Endothelial cell (in vitro differentiated cells): ENCODE measurements around the gene AGPAT3. TPM values are rescaled to one million over a fixed set of nuclear protein-coding genes. Genes with fewer than 3 reads are reported as not detected.

Experiments used
- DNase-seq: peaks from one replicate; pipeline ENCODE4 v3.0.0; 2021; ENCODE audit warnings: low spot score
- H3K27ac Mint-ChIP-seq: one replicate; pipeline ENCODE4 v1.8.0; 2021; ENCODE audit warnings: mixed read lengths, inconsistent platforms; ENCODE audit not compliant: unreplicated experiment
- H3K27me3 Mint-ChIP-seq: one replicate; pipeline ENCODE4 v1.8.0; 2021; ENCODE audit warnings: mild to moderate bottlenecking, moderate library complexity, mixed read lengths, inconsistent platforms; ENCODE audit not compliant: unreplicated experiment
- H3K36me3 Mint-ChIP-seq: one replicate; pipeline ENCODE4 v1.8.0; 2021; ENCODE audit warnings: mild to moderate bottlenecking, low read depth, mixed read lengths, inconsistent platforms; ENCODE audit not compliant: unreplicated experiment
- H3K4me1 Mint-ChIP-seq: one replicate; pipeline ENCODE4 v1.8.0; 2021; ENCODE audit warnings: mild to moderate bottlenecking, mixed read lengths, inconsistent platforms; ENCODE audit not compliant: unreplicated experiment
- H3K4me3 Mint-ChIP-seq: one replicate; pipeline ENCODE4 v1.8.0; 2021; ENCODE audit warnings: mild to moderate bottlenecking, mixed read lengths, inconsistent platforms; ENCODE audit not compliant: unreplicated experiment
- H3K9me3 Mint-ChIP-seq: one replicate; pipeline ENCODE4 v1.8.0; 2021; ENCODE audit warnings: mixed read lengths, inconsistent platforms; ENCODE audit not compliant: unreplicated experiment
- total RNA-seq: library from RNA; stranded (reverse); fragmentation: NEBNext Ultra II Directional; extraction: Animal tissue kit (Norgen Biotek cat#: 25700); gene quantifications from one replicate; pipeline ENCODE4 v1.2.1, GENCODE V29; 2021; ENCODE audit not compliant: unreplicated experiment
- TF ChIP-seq, protein P1 (sequence below): fragments of 200-600 bp; sonication (generic); IDR thresholded peaks from one replicate; pipeline ENCODE4 v1.5.0; 2021; ENCODE audit warnings: antibody characterized with exemption; ENCODE audit not compliant: unreplicated experiment

The AGPAT3 gene
- total RNA-seq, 1 donor from 2014 or later: 22.6 TPM

DNA sequence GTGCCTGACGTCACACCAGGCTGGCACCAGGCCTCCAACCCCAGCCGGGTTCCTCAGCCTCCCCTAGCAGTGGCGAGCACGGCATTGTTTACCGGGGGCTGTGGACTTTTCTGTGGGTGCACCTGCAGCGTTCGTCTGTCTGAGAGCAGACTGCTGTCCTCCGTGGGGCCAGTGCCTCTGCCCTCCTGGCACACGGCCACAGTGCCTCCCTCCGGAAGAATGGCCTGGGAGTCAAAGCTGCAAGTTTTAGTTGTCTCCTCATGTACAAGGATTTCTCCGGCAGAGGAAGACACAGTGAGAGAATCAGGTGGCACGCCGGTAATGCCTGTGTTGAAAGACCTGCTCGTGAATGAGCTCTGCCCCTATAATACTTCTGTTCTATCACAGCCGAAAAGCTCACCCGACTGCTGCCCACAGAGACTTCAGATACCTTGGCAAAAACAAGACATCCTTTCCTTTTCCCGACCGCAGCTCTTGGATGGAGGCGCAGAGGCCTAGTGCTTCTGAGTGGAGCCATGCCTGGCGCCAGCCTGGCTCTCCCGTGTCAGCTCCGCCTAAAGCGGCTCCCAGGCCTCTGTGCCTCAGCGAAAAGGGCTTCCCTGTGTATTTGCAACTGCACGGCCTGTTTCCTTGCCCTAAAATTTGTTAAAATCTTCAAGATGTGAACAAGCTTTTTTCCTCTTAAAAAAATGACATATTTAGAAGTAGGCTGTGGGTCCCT is 71.4 kb downstream of the AGPAT3 start:
- H3K9me3 Mint-ChIP-seq: no peaks in the 10 kb centered on the region
- H3K4me3 Mint-ChIP-seq: no peak overlapping the region
- peaks cover 12% of the 10 kb centered on the region for H3K36me3 Mint-ChIP-seq
- DNase-seq: no peak
- H3K27me3 Mint-ChIP-seq: peaks cover 3% of the 10 kb centered on the region
- H3K27ac Mint-ChIP-seq: no peak overlapping the region
- no peaks in the 10 kb centered on the region for H3K4me1 Mint-ChIP-seq
- TF ChIP-seq, protein P1, sequence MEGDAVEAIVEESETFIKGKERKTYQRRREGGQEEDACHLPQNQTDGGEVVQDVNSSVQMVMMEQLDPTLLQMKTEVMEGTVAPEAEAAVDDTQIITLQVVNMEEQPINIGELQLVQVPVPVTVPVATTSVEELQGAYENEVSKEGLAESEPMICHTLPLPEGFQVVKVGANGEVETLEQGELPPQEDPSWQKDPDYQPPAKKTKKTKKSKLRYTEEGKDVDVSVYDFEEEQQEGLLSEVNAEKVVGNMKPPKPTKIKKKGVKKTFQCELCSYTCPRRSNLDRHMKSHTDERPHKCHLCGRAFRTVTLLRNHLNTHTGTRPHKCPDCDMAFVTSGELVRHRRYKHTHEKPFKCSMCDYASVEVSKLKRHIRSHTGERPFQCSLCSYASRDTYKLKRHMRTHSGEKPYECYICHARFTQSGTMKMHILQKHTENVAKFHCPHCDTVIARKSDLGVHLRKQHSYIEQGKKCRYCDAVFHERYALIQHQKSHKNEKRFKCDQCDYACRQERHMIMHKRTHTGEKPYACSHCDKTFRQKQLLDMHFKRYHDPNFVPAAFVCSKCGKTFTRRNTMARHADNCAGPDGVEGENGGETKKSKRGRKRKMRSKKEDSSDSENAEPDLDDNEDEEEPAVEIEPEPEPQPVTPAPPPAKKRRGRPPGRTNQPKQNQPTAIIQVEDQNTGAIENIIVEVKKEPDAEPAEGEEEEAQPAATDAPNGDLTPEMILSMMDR: no peak

DNA sequence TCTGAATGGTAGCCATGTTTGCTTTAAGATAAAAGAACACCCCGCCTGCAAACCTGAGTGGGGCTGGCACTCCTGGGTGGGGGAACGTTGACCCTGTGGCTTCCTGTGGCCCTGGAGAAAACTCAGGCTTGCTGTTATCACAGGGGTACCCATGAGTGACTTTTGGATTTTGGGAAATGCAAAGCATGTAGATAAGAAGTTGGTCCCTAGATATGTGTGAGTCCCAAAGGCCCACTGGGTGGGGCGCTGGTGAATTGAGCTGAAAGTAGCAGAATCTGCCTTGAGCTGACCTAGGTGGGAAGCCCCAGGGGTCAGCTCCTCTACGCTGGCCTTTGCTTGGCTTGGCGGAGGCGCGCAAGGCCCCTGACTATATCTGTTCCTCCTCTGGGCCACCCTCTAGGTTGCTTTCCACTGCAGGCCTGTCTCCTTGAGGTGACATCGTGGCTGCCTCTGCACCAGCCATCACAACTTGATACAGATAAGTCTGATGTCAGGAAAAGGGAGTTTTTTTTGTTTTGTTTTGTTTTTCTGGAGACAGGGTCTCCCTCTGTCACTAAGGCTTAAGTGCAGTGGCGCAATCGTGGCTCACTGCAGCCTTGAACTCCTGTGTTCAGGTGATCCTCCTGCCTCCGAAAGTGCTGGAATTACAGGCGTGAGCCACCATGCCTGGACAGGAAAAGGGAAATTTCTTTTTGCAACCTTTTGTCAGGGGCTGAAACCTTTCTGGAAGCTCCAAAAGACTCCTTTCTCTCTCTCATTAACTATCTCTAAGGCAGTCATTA is 72.2 kb downstream of the AGPAT3 start:
- no peak overlapping the region for H3K4me3 Mint-ChIP-seq
- no peaks in the 10 kb centered on the region for H3K4me1 Mint-ChIP-seq
- H3K27me3 Mint-ChIP-seq: peaks cover 3% of the 10 kb centered on the region
- no peak for DNase-seq
- TF ChIP-seq, protein P1: no peak
- H3K9me3 Mint-ChIP-seq: no peaks in the 10 kb centered on the region
- H3K36me3 Mint-ChIP-seq: peaks cover 7% of the 10 kb centered on the region
- no peak overlapping the region for H3K27ac Mint-ChIP-seq

DNA sequence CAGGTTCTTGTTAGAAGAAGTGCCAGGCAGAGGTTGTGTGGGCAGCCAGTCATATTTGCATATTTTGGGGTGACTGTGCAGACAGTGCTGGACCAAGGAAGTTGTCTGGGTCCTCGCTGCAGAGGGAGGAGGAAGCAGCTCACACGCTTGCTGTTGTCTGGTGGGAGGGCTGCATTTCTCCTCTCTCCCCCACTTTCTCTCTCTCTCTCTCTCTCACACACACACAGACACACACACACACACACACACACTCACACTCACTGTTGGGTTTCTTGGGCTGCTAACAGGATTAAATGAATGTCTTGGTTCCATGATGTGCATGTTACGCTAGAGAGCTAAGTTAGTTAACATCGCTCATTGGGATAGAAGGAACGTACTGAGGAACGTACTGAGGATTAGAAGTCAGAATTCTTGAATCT is 72.9 kb downstream of the AGPAT3 start:
- Mint-ChIP-seq H3K27ac (no peak overlapping the region), H3K36me3 (peaks cover 6% of the 10 kb centered on the region), H3K9me3 (no peaks in the 10 kb centered on the region), H3K27me3 (peaks cover 3% of the 10 kb centered on the region), H3K4me3 (no peak overlapping the region), H3K4me1 (no peaks in the 10 kb centered on the region)
- no peak for DNase-seq
- TF ChIP-seq, protein P1: no peak

DNA sequence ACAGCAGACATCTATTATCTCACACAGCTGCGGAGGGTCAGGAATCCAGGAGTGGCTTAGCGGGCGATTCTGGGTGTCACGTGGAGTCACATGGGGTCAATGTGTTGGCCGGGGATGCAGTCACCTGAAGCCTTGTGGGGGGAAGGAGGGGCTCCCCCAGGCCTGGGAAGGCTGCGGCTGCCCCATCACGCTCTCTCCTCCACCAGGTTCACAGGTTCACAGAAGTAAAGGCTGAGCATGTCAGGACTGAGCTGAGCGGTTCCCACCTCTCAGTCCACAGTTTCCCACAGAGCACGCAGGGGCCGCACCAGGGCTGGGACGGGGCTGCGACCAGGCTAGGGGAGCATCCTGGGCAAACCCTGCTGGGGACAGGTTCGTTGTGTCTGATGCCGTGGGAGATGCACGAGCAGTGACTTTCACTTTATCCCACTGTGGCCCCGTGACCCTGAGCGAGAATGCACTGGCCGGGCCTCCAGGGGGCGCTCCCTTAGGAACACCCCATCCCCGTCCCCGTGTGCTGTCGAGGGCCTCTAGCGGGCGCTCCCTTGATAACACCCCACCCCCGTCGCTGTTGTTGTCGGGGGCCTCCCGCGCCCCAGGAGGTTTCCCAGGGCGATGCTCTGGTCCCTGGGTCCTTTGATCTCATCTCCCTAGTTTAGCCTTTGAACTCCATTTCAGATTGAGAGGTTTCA is 73.9 kb downstream of the AGPAT3 start:
- H3K36me3 Mint-ChIP-seq: no peaks in the 10 kb centered on the region
- no peaks in the 10 kb centered on the region for H3K9me3 Mint-ChIP-seq
- peak; percentile 91 for DNase-seq
- no peak overlapping the region for H3K4me3 Mint-ChIP-seq
- H3K27ac Mint-ChIP-seq: no peak overlapping the region
- peaks cover 3% of the 10 kb centered on the region for H3K27me3 Mint-ChIP-seq
- TF ChIP-seq, protein P1: peak; percentile 93
- H3K4me1 Mint-ChIP-seq: no peaks in the 10 kb centered on the region
